Muscle of back (tissue), 11 donors: ENCODE data around the gene DPP4. TPM values are rescaled to one million over a fixed set of nuclear protein-coding genes. Genes with fewer than 3 reads are reported as not detected.
A peak's percentile ranks its signal among the peaks of the same experiment; 100 is the strongest.

ENCODE experiments used
- DNase-seq, 3 donors: peaks; one replicate each; pipeline versions ENCODE4 v3.0.0 to v3.0.0-alpha.2; 2013
- polyA plus RNA-seq, 10 donors: library from polyadenylated mRNA; unstranded; fragments of 120-200 nt; gene quantifications; one replicate each; pipeline ENCODE4 v1.2.1, GENCODE V29; 2013; ENCODE audit not compliant: insufficient read length in 10 of 10

Gene DPP4
- polyA plus RNA-seq, 10 donors = 7.2 to 24.2 (median 12.2) TPM

- no peak for DNase-seq
Observed at GRCh38 chr2:162086904-162087303, 12.9 kb upstream of the DPP4 start.

- DNase-seq = peak in 1 of 3 donors; percentile 33
Observed at GRCh38 chr2:162085090-162085891, 11.3 kb upstream of the DPP4 start.

GRCh38 chr2:162084536-162084935 lies 10.5 kb upstream of the DPP4 start:
- no peak for DNase-seq

- DNase-seq = no peak
Observed at GRCh38 chr2:162082681-162083080, 8.7 kb upstream of the DPP4 start.

DNA sequence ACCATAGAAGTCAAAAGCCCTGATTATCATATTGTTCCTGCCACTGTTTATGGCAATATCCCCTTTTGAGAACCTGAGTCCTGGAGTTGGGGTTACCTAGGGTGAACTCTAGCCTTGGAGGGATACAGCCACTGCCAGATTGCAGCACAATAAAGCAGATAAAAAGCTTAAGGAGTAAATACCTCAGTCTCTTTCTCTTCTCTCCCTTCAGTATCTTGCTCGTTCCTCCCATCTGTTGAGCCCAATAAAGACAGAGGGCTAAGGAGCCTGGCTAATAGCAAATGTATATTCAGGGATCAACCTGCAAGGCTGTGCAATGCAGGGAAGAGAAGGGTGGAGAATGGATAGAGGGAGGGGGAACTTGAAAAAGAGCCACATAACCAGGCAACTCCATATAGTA lies 8.0 kb upstream of the DPP4 start:
- no peak for DNase-seq

DNA sequence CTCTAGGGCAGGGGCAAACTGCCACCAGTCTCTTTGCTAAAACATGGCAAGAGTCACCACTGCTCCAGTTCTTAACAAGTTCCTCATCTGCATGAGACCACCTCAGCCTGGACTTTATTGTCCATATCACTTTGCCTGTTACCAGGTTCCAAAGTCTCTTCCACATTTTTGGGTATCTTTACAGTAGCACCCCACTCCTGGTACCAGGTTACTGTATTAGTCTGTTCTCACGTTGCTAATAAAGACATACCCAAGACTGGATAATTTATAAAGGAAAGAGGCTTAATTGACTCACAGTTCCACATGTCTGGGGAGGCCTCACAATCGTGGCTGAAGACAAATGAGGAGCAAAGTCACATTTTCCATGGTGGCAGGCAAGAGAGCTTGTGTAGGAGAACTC lies 5.5 kb upstream of the DPP4 start:
- no peak for DNase-seq

DNA sequence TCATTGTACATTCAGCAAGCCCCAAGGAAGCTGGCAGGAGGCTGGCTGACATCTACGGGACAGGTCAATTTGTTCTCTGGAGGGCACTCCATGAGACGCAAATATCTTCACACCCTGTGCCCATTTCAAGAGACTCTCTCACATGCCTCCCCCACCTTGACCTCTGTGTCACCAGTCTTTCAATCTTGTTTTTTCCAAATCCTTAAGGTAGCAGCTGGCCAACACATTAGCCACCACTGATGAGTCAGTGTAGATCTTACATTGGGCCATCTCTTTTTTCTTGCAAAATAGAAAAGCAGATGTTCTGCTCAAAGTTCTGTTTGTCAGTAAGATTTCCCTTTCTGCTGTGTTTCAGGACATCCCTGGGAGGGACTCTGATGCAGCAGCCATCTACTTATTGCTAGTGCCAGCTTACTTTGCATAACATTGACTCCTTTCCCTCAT lies 1.7 kb upstream of the DPP4 start:
- peak in 1 of 3 donors; percentile 22 for DNase-seq

DNA sequence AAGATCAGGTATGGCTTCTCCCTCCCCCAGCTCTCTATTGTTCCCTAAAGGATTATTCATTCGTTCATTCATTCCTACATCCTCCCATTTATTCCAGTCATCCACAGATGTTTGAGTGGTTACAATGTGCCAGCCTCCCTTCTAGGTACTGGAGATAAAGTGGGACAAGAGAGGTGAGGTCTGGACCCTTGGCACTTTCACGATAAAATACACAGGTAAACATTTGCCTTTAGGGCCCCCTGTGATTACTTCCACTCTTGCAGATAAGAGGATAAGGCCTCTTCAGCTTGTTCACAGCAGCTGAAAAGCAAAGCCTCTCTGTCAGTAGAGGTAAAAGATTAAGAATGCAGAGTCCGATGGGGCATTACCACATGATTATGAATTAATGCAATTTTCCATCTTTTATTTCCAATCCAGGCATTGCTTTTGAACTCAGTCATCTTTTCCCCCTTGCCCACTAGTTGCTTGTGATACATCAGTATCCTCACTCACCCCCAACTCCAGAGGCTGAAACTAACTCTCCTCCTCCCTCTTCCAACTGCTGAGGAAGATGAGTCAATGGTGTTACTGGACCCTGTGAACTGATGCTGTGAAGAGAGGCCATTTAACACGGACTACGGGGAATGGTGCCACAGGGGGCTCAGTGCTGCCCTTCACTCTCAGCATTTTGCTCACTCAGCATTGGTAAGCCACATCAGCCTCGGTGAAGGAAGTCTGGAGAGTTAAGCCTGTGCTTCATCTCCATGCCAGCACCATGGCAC lies 1.1 kb upstream of the DPP4 start:
- DNase-seq = peak in 1 of 3 donors; percentile 11

GRCh38 chr2:162074632-162074895 lies 549 bp upstream of the DPP4 start:
- no peak for DNase-seq

DNA sequence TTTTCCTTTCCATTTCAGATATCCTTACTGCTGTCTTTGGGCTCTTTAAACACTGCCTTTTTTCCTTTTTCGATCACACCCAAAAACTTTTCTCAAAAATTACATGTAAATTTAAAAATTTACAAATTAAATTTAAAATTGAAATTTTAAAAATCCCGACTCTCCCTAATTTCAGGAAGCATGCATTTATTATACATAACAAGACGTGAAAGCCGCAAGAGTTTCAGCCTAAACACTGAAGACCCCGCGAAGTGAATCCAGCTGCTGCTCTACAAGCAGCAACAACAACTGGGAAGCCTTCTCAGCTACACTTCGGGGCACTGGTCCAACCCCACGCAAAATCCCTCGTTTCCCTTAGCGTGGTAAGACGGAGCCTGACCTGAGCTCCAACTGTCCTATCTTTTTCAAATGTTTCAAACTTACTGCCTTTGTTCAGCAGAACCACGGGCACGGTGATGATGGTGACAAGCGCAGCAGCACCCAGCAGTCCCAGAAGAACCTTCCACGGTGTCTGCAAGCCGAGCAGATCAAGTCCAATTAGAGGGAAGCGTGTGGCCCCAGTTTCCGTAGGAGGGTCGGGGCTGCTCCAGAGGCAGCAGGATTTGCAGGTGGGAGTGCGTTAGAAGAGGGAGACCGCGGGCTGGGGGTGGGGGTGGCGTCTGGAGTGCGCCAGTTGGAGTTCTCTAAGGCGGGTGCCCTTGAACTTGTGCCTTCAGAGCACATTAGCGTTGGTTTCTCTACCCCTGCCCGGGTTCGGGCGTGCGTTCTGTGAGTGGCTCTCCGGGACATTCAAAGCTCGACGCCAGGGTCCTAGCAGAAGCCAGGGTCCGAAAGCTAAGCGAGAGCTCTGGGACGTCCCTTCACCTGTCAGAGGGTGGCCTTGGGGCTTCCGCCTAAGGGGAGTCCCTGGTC lies 783 bp downstream of the DPP4 start:
- DNase-seq = peak in 2 of 3 donors; percentile 40 to 77

DNA sequence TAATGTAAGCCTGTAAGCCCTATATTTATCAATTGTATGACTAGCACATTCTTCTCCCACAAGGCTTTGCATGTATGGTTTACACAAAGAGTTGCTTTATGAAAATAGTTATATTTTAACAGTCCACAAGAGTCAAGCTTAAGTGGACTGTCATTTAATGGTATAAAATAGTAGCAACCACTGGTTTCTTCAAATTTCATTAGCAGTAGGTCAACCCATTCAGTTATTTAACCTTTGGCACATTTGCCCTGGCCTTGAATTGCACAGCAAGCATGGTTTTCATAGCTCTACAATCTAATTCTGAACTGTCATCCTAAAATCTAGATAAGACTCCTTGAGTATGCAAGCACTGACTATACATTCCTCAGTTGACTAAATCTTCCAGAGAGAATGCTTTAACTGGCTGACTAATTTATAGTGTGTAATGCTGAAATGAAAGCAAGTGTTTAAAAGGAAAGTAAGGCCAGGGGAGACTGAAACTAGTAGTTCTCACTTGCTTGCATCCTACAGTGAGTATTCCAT lies 1.8 kb downstream of the DPP4 start:
- DNase-seq = no peak

DNA sequence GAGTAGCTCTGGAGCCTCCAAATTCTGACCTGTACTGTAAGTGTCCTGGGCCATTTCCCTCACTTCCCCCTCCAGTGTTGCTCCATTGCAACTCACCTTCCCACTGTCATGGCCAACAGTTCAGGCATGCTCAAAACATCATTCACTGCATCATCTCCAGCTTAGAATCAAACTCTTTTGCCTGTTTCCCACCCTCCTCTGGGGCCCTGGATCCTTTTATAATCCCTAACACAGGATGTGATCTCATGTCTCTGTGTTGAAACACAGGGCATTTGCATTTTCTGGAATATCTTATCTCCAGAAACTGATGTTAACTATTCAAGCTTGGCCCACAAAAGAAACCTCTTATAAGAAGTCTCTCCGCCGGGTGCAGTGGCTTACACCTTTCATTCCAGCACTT lies 3.0 kb downstream of the DPP4 start:
- no peak for DNase-seq

DNA sequence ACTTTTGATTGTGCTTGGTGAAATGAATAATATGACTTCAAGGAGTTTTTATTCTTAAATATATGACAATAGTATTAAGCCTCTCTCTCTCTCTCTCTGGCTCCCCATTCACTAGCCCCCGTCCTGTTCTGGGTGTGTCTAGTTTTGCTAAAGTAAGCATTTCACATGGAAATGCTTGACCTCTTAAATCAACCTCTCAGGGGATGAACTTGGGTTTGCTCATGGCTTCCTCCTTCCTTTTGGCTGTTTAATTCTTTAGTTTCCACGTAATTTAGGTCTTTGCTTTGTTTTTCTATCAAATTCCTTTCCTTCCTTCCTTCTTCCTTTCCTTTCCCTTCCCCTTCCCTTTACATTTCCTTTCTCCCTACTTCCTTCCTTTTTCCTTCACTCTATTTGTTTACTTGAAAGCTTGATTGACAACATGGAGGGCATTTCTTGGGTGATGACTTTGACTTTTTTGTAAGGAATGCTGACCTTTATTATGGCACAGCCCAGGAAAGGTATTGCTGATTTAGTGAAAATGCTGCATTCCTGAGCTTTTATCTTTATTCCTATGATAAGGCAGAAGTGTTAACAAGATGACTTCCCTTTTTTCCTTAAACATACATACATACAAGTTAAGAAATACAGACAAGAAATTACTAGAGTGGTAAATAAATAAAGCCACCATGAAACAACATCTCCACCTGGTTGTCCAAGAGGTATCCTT lies 3.6 kb downstream of the DPP4 start:
- DNase-seq = peak in 2 of 3 donors; percentile 36 to 64

GRCh38 chr2:162069267-162069903 lies 4.6 kb downstream of the DPP4 start:
- DNase-seq = peak in 1 of 3 donors; percentile 22

DNA sequence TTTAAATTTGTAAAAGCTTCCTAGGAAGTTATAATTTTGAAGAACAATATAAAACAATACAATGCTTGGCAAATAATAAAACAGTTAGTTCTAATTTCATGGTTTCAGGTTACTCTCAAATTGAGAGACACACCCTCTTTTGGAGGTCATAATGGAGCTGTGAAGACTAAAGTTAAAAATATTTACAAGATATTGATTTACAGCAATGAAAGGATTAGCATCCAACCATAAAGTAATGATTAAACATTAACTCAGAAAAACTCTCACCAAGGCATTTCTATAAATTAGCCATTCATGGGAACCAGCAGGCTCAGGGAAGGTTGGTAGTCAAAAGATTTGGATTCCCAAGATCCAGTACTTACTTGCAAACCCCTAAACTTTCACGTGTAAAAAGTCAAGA lies 6.4 kb downstream of the DPP4 start:
- DNase-seq = no peak

DNA sequence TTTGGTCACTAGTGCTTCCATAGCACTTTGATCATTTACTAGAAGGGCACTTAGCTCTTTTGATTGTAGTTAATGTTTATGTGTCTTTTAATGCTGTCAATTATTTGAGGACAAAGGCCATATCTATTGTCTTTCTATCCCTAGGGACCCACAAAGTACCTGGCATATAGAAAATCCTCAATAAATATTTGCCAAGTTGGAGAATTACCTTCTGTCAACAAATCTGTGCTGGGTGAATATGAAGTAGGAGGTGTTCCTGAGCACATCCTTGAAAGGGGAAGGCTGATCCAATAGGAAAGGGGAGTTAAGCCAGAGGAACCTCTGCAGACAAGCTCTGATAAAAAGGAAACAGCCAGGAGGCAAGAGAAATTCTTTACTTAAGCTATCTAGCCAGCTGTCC lies 8.2 kb downstream of the DPP4 start:
- DNase-seq = no peak

GRCh38 chr2:162063899-162064298 lies 10.1 kb downstream of the DPP4 start:
- no peak for DNase-seq

GRCh38 chr2:162063281-162063680 lies 10.7 kb downstream of the DPP4 start:
- DNase-seq = no peak

- DNase-seq = no peak
Observed at GRCh38 chr2:162062559-162062958, 11.5 kb downstream of the DPP4 start.

DNA sequence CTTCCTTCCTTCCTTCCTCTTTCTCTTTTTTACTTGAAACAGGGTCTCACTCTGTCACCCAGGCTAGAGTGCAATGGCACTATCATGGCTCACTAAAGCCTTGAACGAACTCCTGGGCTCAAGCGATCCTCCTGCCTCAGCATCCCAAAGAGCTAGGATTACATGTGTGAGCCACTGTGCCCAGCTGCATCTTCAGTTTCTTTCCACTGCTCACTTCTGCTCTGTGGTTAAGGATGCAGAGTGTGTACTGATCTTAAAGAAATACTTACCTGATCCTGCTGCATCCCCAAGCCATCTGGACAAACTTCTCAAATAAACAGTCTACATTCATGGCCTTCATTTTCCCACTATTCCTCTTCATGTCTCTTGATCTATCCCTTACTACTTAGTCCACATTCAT lies 13.0 kb downstream of the DPP4 start:
- DNase-seq = no peak

DNA sequence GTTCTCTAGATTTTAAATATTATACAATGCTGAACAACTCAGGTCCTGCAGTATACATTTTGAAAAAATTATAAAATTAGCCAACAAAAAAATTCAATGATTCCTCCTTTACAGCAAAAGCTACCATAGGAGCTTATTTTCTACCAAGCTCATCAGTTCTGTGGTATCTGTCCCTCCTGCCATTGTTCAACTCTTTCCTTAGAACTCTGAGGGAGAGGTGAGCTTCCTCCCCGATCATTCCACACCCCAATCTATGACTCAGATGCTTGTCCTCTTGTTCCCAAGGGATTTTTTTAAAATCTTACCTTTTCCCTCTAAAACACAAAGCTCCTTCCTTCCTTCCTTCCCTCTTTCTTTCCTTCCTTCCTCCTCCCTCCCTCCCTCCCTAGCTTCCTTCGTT lies 13.5 kb downstream of the DPP4 start:
- DNase-seq = no peak
